ENCODE data around the gene CLN6. TPM values are rescaled to one million over a fixed set of nuclear protein-coding genes. Genes with fewer than 3 reads are reported as not detected.
"Not testable (repeated sequence)": the region's sequence is repeated elsewhere in the genome, so short reads cannot be mapped to it uniquely, and the experiment has no call there.

Gene CLN6
- total and polyA plus RNA-seq, 10 donors: 9.8 to 38.6 (median 27.1) TPM

GRCh38 chr15:68223171-68223570 lies 6.4 kb downstream of the CLN6 start:
- Histone ChIP-seq H3K36me3 (peaks cover 0 to 14% (median 0%) of the 10 kb centered on the region in 6 donors), H3K4me3 (no peak overlapping the region), H3K4me1 (peaks cover 0 to 39% (median 20%) of the 10 kb centered on the region in 6 donors), H3K27me3 (replicated peaks in 1 of 7) (no peaks in the 10 kb centered on the region), H3K9me3 (no peaks in the 10 kb centered on the region), H3K27ac (no peak overlapping the region)
- WGBS, 5 donors: 92 to 94% (median 93%) methylated on average over 6 of the region's 6 CpGs
- no peak for TF ChIP-seq POLR2AphosphoS5 (IDR thresholded peaks at IDR 0.05)
- no peak for TF ChIP-seq POLR2A (IDR thresholded peaks at IDR 0.05)
- TF ChIP-seq, protein P1, sequence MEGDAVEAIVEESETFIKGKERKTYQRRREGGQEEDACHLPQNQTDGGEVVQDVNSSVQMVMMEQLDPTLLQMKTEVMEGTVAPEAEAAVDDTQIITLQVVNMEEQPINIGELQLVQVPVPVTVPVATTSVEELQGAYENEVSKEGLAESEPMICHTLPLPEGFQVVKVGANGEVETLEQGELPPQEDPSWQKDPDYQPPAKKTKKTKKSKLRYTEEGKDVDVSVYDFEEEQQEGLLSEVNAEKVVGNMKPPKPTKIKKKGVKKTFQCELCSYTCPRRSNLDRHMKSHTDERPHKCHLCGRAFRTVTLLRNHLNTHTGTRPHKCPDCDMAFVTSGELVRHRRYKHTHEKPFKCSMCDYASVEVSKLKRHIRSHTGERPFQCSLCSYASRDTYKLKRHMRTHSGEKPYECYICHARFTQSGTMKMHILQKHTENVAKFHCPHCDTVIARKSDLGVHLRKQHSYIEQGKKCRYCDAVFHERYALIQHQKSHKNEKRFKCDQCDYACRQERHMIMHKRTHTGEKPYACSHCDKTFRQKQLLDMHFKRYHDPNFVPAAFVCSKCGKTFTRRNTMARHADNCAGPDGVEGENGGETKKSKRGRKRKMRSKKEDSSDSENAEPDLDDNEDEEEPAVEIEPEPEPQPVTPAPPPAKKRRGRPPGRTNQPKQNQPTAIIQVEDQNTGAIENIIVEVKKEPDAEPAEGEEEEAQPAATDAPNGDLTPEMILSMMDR (IDR thresholded peaks at IDR 0.05 in 8 of 11, conservative IDR thresholded peaks at IDR 0.05 in 3 of 11): no peak
- DNase-seq: no peak
- intact Hi-C loops (cut with DNase I; ENCODE audit: low total_unique reads): no loop called here

DNA sequence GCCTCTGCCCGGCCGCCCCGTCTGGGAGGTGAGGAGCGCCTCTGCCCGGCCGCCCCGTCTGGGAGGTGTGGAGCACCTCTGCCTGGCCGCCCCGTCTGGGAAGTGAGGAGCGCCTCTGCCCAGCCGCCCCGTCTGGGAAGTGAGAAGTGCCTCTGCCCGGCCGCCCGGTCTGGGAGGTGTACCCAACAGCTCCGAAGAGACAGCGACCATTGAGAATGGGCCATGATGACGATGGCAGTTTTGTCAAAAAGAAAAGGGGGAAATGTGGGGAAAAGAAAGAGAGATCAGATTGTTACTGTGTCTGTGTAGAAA lies 7.1 kb downstream of the CLN6 start:
- H3K4me3 ChIP-seq; H3K27me3 ChIP-seq (replicated peaks in 1 of 7); intact Hi-C loops (cut with DNase I; ENCODE audit: low total_unique reads); DNase-seq; H3K27ac ChIP-seq; H3K9me3 ChIP-seq: not testable (repeated sequence)
- WGBS, 5 donors: 91 to 96% (median 95%) methylated on average over 15 to 18 of the region's 18 CpGs
- peaks cover 0 to 21% (median 0%) of the 10 kb centered on the region in 6 donors for H3K36me3 ChIP-seq
- peaks cover 0 to 31% (median 15%) of the 10 kb centered on the region in 6 donors for H3K4me1 ChIP-seq

DNA sequence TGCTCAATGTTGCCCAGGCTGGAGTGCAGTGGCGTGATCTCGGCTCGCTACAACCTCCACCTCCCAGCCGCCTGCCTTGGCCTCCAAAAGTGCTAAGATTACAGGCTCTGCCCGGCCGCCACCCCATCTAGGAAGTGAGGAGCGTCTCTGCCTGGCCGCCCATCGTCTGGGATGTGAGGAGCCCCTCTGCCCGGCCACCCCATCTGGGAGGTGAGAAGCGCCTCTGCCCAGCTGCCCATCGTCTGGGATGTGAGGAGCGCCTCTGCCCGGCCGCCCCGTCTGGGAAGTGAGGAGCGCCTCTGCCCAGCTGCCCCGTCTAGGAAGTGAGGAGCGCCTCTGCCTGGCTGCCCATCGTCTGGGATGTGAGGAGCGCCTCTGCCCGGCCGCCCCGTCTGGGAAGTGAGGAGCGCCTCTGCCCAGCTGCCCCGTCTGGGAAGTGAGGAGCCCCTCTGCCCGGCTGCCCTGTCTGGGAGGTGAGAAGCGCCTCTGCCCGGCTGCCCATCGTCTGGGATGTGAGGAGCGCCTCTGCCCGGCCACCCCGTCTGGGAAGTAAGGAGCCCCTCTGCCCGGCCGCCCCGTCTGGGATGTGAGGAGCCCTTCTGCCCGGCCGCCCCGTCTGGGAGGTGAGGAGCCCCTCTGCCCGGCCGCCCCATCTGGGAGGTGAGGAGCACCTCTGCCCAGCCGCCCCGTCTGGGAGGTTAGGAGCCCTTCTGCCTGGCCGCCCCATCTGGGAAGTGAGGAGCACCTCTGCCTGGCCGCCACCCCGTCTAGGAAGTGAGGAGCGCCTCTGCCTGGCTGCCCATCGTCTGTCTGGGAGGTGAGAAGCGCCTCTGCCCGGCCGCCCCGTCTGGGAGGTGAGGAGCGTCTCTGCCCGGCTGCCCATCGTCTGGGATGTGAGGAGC lies 7.7 kb downstream of the CLN6 start:
- DNase-seq: peak; percentile 37
- peaks cover 0 to 27% (median 0%) of the 10 kb centered on the region in 6 donors for H3K36me3 ChIP-seq
- H3K4me3 ChIP-seq; H3K27me3 ChIP-seq (replicated peaks in 1 of 7); intact Hi-C loops (cut with DNase I; ENCODE audit: low total_unique reads); H3K27ac ChIP-seq; H3K9me3 ChIP-seq: not testable (repeated sequence)
- peaks cover 0 to 27% (median 15%) of the 10 kb centered on the region in 6 donors for H3K4me1 ChIP-seq
- WGBS, 5 donors: 83 to 96% (median 92%) methylated on average over 24 to 55 of the region's 55 CpGs

- no peaks in the 10 kb centered on the region for H3K27me3 ChIP-seq (replicated peaks in 1 of 7)
- H3K4me3 ChIP-seq: no peak overlapping the region
- H3K36me3 ChIP-seq: peaks cover 0 to 36% (median 0%) of the 10 kb centered on the region in 6 donors
- H3K4me1 ChIP-seq: peaks cover 0 to 27% (median 15%) of the 10 kb centered on the region in 6 donors
- TF ChIP-seq POLR2AphosphoS5 (IDR thresholded peaks at IDR 0.05) (no peak), POLR2A (IDR thresholded peaks at IDR 0.05) (no peak)
- TF ChIP-seq, protein P1 (IDR thresholded peaks at IDR 0.05 in 8 of 11, conservative IDR thresholded peaks at IDR 0.05 in 3 of 11): no peak
- DNase-seq: no peak
- H3K27ac ChIP-seq: no peak overlapping the region
- no peaks in the 10 kb centered on the region for H3K9me3 ChIP-seq
- intact Hi-C loops (cut with DNase I; ENCODE audit: low total_unique reads): no loop called here
- 88 to 98% (median 93%) methylated on average over 6 of the region's 6 CpGs for WGBS, 5 donors
Measured at GRCh38 chr15:68220967-68221366, 8.6 kb downstream of the CLN6 start.

DNA sequence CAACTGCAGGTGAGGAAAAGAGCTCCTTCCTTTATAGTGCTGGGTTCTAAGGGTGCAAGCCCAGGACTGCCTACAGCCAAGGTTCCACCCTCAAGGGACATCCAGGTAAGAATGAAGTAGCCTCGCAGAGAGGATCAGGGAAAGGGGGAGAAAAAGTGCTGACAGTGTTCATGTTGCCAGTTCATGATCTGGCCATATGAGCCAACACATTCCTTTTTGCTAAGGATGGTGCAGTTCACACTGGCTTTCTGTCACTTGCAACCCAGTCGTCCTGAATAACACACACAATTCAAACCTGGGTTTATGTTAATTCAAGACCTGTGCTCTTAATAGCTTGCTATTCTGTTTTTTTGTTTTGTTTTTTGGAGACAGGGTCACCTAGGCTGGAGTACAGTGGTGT lies 9.0 kb downstream of the CLN6 start:
- intact Hi-C loops (cut with DNase I; ENCODE audit: low total_unique reads): no loop called here
- H3K36me3 ChIP-seq: peaks cover 0 to 37% (median 0%) of the 10 kb centered on the region in 6 donors
- TF ChIP-seq POLR2AphosphoS5 (IDR thresholded peaks at IDR 0.05): no peak
- TF ChIP-seq, protein P1 (IDR thresholded peaks at IDR 0.05 in 8 of 11, conservative IDR thresholded peaks at IDR 0.05 in 3 of 11): no peak
- TF ChIP-seq POLR2A (IDR thresholded peaks at IDR 0.05): no peak
- no peak overlapping the region for H3K4me3 ChIP-seq
- H3K4me1 ChIP-seq: peaks cover 0 to 22% (median 12%) of the 10 kb centered on the region in 6 donors
- no peaks in the 10 kb centered on the region for H3K9me3 ChIP-seq
- H3K27me3 ChIP-seq (replicated peaks in 1 of 7): no peaks in the 10 kb centered on the region
- WGBS, 5 donors: 93 to 97% (median 95%) methylated on average over 2 of the region's 2 CpGs
- no peak for DNase-seq
- H3K27ac ChIP-seq: no peak overlapping the region

All from spleen (tissue), 11 donors.